T-helper 2 cell treated with Interferon-gamma antibody and Interleukin-4, amounts not matched to agents 5 μg/mL and 100 μg/mL, for 36 hours (primary cell): ENCODE measurements around the gene RNF150.
"Not testable (repeated sequence)": the region's sequence is repeated elsewhere in the genome, so short reads cannot be mapped to it uniquely, and the experiment has no call there.

Source experiments
- DNase-seq: peaks from one replicate; pipeline ENCODE4 v3.0.0; 2021; ENCODE audit warnings: low spot score
- H3K27ac Mint-ChIP-seq: one replicate; pipeline ENCODE4 v1.8.0; 2021; ENCODE audit warnings: mild to moderate bottlenecking, mixed read lengths
- H3K27me3 Mint-ChIP-seq: one replicate; pipeline ENCODE4 v1.8.0; 2021; ENCODE audit warnings: low read depth, mixed read lengths
- H3K36me3 Mint-ChIP-seq: one replicate; pipeline ENCODE4 v1.8.0; 2021; ENCODE audit warnings: low read depth, mixed read lengths
- H3K4me1 Mint-ChIP-seq: one replicate; pipeline ENCODE4 v1.8.0; 2021; ENCODE audit warnings: low read depth, mixed read lengths
- H3K4me3 Mint-ChIP-seq: one replicate; pipeline ENCODE4 v1.8.0; 2022; ENCODE audit warnings: mild to moderate bottlenecking, moderate library complexity, mixed read lengths
- H3K9me3 Mint-ChIP-seq: one replicate; pipeline ENCODE4 v1.8.0; 2021; ENCODE audit warnings: mixed read lengths

Gene RNF150

DNA sequence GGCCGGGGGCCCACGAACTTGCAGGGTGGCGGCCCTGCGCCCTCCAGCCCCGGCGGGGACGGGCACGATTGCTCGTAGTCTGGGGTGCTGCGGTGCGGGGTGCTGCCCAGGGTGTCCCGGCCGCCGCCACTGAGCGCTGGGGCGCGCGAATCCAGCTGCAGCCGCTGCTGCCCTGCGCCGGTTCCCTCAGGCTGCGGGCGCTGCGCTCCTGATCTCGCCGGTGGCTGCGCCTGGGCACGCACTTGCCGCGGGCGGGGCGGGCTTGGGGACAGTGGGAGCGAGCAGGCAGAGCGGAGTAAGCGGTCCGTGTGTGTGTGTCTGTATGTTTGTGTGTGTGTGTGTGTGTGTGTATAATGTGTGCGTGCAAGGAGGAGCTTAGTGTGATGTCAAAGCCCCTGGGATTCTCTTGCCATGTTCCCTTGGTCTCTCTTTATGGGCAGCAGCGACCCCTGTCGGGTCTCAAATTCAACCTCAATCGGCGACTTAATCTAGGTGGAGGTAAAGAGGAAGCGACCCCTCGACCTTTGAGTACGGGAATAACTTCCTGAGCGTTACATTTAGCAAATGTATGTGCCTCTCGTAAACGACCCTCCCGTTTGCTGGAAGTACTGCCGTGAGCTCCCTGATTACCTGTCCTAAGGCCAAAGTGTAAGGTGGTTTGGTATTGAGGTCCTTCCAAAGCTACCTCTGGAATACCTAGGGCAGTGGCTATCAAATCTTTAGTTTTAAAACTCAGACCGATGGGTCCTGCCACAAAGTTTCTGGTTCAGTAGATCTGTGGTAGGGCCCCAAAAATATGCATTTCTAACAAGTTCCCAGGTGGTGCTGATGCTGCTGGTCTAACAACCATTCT, at the start of gene RNF150:
TSS of gene RNF150 (minus strand) at position 324 of the 853 bp plus-strand sequence.
- no peaks in the 10 kb centered on the region for H3K9me3 Mint-ChIP-seq
- peak; percentile 23 for DNase-seq
- no peaks in the 10 kb centered on the region for H3K36me3 Mint-ChIP-seq
- peak within 1 kb of the TSS; percentile 88 for H3K4me3 Mint-ChIP-seq
- peaks cover 73% of the 10 kb centered on the region for H3K27me3 Mint-ChIP-seq
- H3K4me1 Mint-ChIP-seq, result peaks cover 6% of the 10 kb centered on the region
- no peak within 1 kb of the TSS for H3K27ac Mint-ChIP-seq

DNA sequence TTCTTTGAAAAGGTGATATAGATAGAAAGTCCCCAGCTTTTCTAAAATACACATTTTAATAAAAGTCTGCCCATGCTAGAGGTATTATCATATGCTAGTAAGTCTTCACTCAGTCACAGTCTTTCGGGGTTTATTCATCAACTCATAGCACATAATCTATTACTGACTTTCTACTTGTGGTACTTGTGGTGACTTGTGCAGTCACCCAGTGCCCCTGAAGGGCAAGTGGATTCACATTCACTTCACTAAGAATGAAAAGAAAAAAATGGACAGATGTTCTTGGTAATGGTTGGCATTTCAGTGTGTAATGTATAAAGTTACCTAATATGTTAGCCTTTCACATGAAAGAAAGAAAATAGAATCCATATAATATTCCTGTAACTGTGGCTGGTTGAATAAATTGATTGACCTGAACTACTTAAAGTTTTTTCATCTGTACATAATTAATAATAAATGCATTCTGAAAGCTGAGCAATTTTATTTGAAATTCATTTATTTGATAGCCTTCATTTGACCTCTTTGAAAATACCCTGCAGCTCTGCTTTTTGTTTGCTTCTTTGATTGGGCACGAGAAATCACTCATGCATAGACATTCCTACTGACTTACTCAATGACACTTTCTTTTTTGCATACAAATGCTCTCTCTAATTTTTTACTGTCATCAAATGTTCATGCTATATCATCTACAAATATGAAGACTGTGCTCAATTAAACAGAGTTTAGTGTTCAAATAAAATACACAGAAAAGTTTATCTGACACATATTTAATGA, 47.9 kb upstream of the RNF150 start:
- no peaks in the 10 kb centered on the region for H3K9me3 Mint-ChIP-seq
- H3K4me3 Mint-ChIP-seq, result no peak overlapping the region
- H3K27me3 Mint-ChIP-seq, result no peaks in the 10 kb centered on the region
- no peaks in the 10 kb centered on the region for H3K36me3 Mint-ChIP-seq
- H3K27ac Mint-ChIP-seq, result no peak overlapping the region
- no peaks in the 10 kb centered on the region for H3K4me1 Mint-ChIP-seq
- DNase-seq, result no peak

DNA sequence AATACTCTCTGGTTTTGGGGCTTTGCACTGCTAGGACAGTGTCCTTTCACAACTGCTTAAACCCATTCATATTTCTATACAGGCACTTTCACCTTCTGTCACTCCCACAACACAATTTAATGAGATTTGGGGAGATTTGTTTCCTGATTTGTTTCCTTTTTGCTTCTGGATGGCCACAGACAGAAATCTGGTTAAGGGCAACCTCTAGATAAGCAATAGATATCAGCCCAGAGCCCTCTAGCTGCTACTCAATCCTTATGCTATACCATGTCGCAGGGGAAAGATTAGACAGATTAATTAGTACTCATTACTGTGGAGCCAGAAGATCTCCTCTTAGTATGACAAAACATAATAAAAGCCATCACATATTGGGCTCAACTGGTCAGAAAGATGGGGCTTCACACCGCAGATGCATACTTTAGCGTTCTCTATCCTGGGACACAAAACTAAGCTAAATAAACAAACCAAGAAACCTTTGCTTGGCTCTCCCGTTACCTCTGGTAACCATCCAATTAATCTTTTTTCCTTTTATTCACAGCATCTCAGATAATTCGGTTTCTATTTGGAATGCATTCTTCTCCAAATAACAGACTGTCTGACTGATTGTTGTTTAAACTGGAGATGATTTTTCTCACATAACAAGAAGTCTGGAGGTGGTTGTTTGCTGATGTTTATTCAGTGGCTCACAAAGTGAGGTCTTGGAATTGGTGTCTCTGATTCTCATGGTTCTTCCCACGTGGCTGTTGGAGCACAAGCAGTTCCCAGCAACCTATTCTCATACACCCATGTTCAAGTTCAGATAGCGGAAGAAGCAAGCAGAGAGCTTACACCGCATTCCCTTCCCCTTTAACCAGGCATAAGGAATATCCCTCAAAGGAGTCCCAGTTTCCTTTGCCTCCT, 46.5 kb upstream of the RNF150 start:
- Mint-ChIP-seq H3K27ac (no peak overlapping the region), H3K36me3 (no peaks in the 10 kb centered on the region), H3K4me3 (no peak overlapping the region), H3K4me1 (no peaks in the 10 kb centered on the region), H3K27me3 (no peaks in the 10 kb centered on the region), H3K9me3 (no peaks in the 10 kb centered on the region)
- no peak for DNase-seq

DNA sequence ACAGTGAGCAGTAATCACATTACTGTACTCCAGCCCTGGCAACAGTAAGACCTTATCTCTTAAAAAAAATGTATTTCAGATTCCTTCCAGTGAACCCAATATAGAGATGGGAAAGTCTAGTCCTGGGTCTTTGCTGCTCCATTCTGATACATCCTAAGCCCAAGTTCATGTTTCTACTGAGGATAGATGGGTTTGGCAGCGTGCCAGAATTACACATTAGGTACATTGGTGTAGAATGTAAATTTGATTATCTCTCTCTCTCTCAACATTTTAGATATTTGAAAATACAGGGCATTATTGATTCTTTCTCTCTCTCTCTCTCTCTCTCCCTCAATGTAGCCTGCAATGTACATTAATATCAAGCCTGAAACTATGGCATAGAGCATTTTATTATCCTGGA, 43.9 kb upstream of the RNF150 start:
- no peak for DNase-seq
- Mint-ChIP-seq H3K4me1 (no peaks in the 10 kb centered on the region), H3K9me3 (no peaks in the 10 kb centered on the region), H3K4me3 (no peak overlapping the region), H3K27ac (no peak overlapping the region), H3K27me3 (no peaks in the 10 kb centered on the region), H3K36me3 (no peaks in the 10 kb centered on the region)

DNA sequence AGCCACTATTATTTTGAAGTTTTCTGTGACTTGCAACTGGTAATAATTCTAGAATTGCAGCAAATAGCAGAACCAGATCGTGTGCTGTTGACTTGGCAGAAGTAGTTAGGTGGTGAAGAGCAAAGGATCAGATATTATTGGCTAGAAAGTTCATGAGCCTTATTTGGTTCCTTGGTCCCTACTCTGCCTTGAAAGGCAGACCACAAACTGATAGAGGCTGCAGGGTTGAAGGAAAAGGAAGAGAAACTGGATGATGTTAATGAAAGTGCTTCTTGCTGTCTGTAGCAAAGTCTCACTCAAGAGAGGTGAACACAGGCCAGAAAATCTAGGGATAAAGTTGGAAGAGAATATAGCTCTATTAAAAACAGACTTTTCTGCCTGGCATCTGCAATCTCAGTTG, 41.2 kb upstream of the RNF150 start:
- Mint-ChIP-seq H3K4me1 (no peaks in the 10 kb centered on the region), H3K27ac (no peak overlapping the region), H3K4me3 (no peak overlapping the region), H3K27me3 (no peaks in the 10 kb centered on the region), H3K9me3 (no peaks in the 10 kb centered on the region), H3K36me3 (no peaks in the 10 kb centered on the region)
- no peak for DNase-seq

DNA sequence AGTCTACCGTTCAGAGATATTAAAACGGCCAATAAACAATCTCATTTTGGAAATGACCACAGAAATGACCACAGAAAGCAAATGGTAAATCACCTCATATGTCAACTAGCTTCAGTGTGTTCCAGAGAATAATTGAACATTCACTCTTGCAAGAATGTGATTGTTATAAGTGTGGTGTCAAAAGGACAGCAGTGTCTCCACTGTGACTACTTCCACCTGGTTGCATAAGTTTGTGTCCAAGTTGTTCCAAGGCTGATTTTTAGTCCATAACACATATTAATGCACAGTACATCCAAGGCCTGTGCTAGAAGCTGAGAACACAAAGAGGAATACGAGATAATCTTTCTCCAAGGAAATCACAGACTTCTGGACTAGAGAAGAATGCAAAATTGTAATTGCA, 37.4 kb upstream of the RNF150 start:
- DNase-seq, result no peak
- Mint-ChIP-seq H3K9me3 (no peaks in the 10 kb centered on the region), H3K27me3 (peaks cover 5% of the 10 kb centered on the region), H3K36me3 (no peaks in the 10 kb centered on the region), H3K27ac (no peak overlapping the region), H3K4me1 (no peaks in the 10 kb centered on the region), H3K4me3 (no peak overlapping the region)

DNA sequence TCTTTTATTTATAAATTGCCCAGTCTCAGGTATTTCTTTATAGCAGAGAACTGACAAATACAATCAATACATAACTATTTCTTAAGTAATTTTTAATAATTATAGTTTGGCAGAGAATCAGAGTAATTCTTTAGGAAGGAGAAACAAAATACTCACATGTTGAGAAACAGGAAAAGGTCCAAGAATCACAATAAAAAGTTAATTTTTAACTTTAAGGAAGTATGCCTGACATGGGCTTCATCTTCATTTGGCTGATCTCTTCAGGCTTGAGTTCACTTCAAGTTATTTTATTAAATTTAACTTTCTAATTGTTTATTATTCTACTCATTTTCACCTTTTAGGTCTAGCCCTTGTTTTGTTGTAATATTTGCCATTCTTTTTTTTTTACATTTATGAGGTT, 36.1 kb upstream of the RNF150 start:
- DNase-seq, result no peak

DNA sequence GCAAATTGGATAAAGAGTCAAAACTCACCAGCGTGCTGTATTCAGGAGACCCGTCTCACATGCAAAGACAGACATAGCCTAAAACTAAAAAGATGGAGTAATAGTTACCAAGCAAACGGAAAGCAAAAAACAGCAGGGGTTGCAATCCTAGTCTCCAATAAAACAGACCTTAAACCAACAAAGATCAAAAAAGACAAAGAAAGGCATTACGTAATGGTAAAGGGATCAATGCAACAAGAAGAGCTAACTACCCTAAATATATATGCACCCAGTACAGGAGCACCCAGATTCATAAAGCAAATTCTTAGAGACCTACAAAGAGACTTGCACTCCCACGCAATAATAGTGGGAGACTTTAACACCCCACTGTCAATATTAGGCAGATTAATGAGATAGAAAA, 31.7 kb upstream of the RNF150 start:
- H3K27ac Mint-ChIP-seq, result not testable (repeated sequence)

More for the DNA sequence above, 36.1 kb upstream of the RNF150 start:
- Mint-ChIP-seq H3K27me3 (peaks cover 11% of the 10 kb centered on the region), H3K4me1 (no peaks in the 10 kb centered on the region), H3K9me3 (no peaks in the 10 kb centered on the region), H3K36me3 (no peaks in the 10 kb centered on the region), H3K4me3 (no peak overlapping the region), H3K27ac (no peak overlapping the region)

DNA sequence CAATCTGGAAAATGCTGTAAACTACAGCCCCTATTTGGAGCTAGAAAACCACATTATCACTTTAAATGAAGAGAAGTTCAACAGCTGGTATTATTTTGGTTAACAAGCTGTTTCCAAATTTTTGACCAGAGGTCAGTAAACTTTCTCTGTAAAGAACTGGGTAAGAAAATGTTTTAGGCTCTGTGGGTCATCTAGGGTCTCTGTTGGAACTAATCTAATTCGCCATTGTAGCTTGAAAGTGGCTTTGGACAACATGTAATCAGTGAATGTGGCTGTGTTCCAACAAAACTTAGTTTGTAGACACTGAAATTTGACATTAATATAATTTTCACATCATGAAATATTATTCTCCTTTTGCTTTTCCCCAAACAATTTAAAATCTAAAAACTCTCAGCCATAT, 25.8 kb upstream of the RNF150 start:
- Mint-ChIP-seq H3K9me3 (no peaks in the 10 kb centered on the region), H3K36me3 (no peaks in the 10 kb centered on the region), H3K27ac (no peak overlapping the region), H3K4me3 (no peak overlapping the region), H3K27me3 (peaks cover 2% of the 10 kb centered on the region), H3K4me1 (no peaks in the 10 kb centered on the region)
- DNase-seq, result no peak

More for the DNA sequence above, 31.7 kb upstream of the RNF150 start:
- H3K27me3 Mint-ChIP-seq, result peaks cover 13% of the 10 kb centered on the region
- not testable (repeated sequence) for DNase-seq, H3K4me3 Mint-ChIP-seq, H3K36me3 Mint-ChIP-seq, H3K4me1 Mint-ChIP-seq, H3K9me3 Mint-ChIP-seq

DNA sequence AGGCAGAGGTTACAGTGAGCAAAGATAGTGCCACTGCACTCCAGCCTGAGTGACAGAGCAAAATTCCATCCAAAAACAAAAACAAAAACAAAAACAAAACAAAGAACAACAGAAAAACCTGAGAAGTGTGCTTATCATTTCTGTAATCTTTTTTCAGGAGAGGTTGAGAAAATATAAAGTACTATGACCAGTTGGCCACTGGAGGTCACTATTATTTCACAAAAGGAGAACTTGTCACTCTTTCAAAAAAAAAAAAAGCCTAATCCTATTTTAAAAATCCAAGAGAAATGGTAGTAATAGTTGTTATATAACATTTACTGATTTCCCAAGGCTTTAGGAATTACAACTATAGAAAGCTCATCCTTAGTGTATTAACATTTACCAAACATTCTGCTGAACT, 24.9 kb upstream of the RNF150 start:
- no peak overlapping the region for H3K27ac Mint-ChIP-seq
- H3K4me3 Mint-ChIP-seq, result no peak overlapping the region
- H3K27me3 Mint-ChIP-seq, result no peaks in the 10 kb centered on the region
- H3K9me3 Mint-ChIP-seq, result no peaks in the 10 kb centered on the region
- H3K4me1 Mint-ChIP-seq, result no peaks in the 10 kb centered on the region
- H3K36me3 Mint-ChIP-seq, result no peaks in the 10 kb centered on the region
- no peak for DNase-seq

DNA sequence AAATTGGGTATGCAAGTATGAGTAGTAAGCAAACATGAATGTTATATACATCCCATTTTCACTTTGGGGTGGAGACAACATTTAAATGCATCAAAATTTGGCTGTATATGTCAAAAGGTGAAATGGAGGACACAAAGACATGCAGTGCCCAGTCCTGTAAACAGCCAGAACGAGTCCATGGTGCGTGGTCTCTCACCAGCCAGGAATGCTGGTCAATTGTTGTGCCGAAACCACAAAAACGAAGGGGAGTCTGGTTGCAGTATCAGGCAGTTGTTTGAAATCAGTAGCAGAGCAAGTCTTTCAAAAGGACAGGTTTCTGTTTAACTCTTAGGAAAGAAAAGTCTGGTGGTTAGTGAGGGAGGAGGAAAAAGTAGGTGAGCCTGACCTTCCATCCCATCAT, 22.3 kb upstream of the RNF150 start:
- Mint-ChIP-seq H3K4me3 (no peak overlapping the region), H3K36me3 (no peaks in the 10 kb centered on the region), H3K4me1 (no peaks in the 10 kb centered on the region), H3K27me3 (no peaks in the 10 kb centered on the region), H3K27ac (no peak overlapping the region), H3K9me3 (no peaks in the 10 kb centered on the region)
- DNase-seq, result no peak

DNA sequence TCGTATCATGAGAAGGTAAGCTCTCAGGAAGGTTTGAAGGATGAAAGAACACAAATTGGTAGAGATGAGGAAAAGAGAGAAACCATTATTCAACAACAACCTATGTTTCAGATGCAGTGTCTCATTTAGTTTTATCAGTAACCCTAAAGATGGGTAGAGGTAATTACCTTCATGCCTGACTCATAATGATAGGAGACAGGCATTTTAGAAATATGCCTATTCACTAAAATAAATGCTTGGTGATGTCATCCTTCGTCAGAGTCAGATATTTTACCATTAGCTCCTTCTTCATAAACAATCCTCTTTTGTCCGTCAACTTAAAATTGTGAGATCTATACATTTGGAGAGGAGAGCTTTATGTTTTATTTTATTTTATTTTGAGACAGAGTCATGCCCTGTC, 21.5 kb upstream of the RNF150 start:
- Mint-ChIP-seq H3K27ac (no peak overlapping the region), H3K36me3 (no peaks in the 10 kb centered on the region), H3K4me1 (no peaks in the 10 kb centered on the region), H3K27me3 (no peaks in the 10 kb centered on the region), H3K9me3 (no peaks in the 10 kb centered on the region), H3K4me3 (no peak overlapping the region)
- no peak for DNase-seq

DNA sequence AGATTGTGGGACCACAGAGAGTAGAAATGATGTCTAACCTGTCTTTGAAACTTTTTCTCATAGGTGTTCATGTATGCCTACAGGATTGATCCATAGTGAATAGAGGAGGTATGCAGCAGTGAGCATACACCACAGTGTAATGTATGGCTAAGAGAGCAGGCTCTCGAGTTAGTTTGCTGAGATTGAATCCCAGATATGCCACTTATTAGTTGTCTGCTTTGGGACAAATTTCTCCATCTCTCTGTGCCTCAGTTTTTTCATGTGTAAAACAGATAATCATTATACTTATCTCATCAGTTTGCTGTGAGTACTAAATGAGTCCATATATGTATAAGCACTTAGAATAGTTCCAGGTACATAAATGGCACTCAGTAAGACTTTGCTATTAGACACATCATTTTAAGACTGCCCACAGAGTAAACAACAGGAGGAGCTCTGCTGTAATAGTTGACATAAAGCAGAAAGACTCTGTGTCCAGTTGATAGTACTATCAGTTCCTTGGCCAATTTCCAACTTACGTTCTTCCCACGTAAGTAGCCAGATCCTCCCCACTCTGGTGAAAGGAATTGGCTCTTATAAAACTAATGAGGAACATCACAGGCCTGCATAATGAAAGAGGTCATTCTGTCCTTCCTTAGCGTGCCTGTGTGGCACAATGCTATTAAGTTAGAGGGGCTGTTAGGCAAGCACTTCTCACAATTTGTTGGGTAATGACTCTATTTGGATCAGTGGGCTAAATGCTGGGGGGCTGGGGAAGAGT, 20.7 kb upstream of the RNF150 start:
- H3K9me3 Mint-ChIP-seq, result no peaks in the 10 kb centered on the region
- H3K27ac Mint-ChIP-seq, result no peak overlapping the region
- no peak for DNase-seq
- no peaks in the 10 kb centered on the region for H3K4me1 Mint-ChIP-seq
- no peaks in the 10 kb centered on the region for H3K36me3 Mint-ChIP-seq
- no peaks in the 10 kb centered on the region for H3K27me3 Mint-ChIP-seq
- no peak overlapping the region for H3K4me3 Mint-ChIP-seq
